Activated naive CD8-positive, alpha-beta T cell (primary cell): Measurements from ENCODE around the gene COL21A1.

Source experiments
- H3K27ac Mint-ChIP-seq: one replicate; pipeline ENCODE4 v1.8.0; 2021; ENCODE audit warnings: mixed read lengths
- H3K27me3 Mint-ChIP-seq: one replicate; pipeline ENCODE4 v1.8.0; 2021; ENCODE audit warnings: mixed read lengths
- H3K36me3 Mint-ChIP-seq: one replicate; pipeline ENCODE4 v1.8.0; 2021; ENCODE audit warnings: mixed read lengths
- H3K4me1 Mint-ChIP-seq: one replicate; pipeline ENCODE4 v1.8.0; 2021; ENCODE audit warnings: low read depth, mixed read lengths
- H3K4me3 Mint-ChIP-seq: one replicate; pipeline ENCODE4 v1.8.0; 2021; ENCODE audit warnings: mild to moderate bottlenecking, mixed read lengths
- H3K9me3 Mint-ChIP-seq: one replicate; pipeline ENCODE4 v1.8.0; 2021; ENCODE audit warnings: low read depth, mixed read lengths

Gene COL21A1

DNA sequence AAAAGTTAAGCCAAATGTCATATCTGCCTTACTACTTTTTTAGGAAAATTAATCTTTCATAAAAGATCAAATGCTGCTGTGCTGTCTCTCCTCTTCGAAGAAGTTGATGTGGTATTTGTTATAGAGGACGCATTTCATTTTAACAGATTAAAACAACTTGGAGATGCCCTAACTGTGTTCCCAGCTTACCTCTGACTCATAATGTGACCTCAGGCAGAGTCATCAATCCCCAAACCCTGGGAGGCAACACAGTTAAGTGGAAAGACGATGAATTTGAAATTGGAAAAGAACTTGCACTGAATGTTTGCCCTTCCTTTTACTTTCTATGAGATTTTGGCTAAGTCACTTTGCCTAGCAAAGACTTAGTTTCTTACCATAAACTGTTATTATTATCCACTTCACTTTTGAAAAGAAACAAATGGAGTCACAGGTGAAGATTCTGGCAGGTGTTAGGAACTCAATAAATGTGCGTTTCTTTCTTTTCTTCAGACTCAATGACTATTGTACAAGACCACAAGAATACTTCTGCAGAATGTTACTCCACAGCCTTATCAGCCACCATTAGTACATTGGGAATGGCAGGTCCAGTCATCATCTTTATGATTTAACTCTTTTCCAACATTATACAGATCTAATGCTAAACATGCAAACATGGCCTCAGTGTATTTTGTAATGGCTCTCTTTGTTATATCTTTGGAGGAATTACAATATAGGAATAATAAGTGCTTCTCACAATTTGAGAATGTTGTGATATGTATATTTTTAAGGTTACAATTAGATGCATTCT lies 102.6 kb downstream of the COL21A1 start:
- Mint-ChIP-seq H3K36me3 (no peaks in the 10 kb centered on the region), H3K27me3 (no peaks in the 10 kb centered on the region), H3K9me3 (peaks cover 18% of the 10 kb centered on the region), H3K4me1 (no peaks in the 10 kb centered on the region), H3K4me3 (no peak overlapping the region), H3K27ac (no peak overlapping the region)

DNA sequence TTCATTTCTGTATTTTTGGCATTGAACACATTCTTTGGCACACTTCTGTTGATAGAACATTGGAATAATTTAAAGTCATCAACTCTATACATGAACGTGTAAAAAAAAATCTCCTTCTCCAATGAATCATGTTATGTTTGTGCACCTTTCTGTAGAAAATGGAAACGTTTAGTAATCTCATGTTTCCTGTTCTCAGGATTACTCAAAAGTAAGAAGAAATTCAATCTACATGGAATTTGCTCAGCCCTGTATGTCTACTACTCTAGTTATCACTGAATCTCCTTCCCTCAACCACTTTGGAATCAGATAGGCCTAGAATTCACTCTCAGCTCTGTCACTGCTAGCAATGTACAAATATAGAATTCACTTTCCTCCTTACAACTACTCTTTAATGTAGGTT lies 103.6 kb downstream of the COL21A1 start:
- H3K4me1 Mint-ChIP-seq = no peaks in the 10 kb centered on the region
- H3K36me3 Mint-ChIP-seq = no peaks in the 10 kb centered on the region

DNA sequence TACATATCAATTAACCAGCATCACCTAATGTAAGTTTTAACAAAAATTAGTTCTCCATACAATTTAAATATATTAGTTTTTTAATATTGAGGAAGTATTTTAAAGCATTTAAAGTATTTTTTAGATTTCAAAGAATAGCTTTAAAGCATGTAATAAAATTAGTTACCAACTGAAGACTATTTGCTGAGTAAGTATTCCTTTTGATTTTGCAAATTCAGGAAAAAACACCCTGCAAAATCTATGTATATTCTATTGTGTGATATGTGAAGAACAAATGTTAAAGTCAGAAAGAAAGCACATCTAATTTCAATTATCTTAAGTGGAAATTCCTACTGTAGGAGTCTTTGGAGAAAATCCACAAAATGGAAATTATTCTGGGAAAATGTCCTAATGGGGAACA lies 107.3 kb downstream of the COL21A1 start:
- Mint-ChIP-seq H3K4me3 (no peak overlapping the region), H3K4me1 (no peaks in the 10 kb centered on the region), H3K36me3 (no peaks in the 10 kb centered on the region), H3K27me3 (no peaks in the 10 kb centered on the region), H3K27ac (no peak overlapping the region), H3K9me3 (peaks cover 25% of the 10 kb centered on the region)

More for the DNA sequence above, 103.6 kb downstream of the COL21A1 start:
- Mint-ChIP-seq H3K4me3 (no peak overlapping the region), H3K27ac (no peak overlapping the region), H3K9me3 (peaks cover 15% of the 10 kb centered on the region), H3K27me3 (no peaks in the 10 kb centered on the region)

DNA sequence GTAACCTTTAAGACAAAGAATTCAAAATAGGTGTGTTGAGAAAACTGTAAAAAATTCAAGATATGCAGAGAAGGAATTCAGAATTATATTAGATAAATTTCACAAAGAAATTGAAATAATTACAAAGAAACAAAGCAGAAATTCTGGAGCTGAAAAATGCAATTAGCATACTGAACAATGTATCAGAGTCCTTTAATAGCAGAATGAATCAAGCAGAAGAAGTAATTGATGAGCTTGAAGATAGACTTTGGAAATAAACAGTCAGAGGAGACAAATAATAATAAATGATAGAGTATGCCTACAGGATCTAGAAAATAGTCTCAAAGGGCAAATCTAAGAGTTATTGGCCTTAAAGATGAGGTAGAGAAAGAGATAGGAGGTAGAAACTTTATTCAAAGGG lies 131.7 kb downstream of the COL21A1 start:
- H3K4me3 Mint-ChIP-seq = no peak overlapping the region
- no peaks in the 10 kb centered on the region for H3K36me3 Mint-ChIP-seq
- H3K27me3 Mint-ChIP-seq = no peaks in the 10 kb centered on the region
- peaks cover 22% of the 10 kb centered on the region for H3K9me3 Mint-ChIP-seq
- no peaks in the 10 kb centered on the region for H3K4me1 Mint-ChIP-seq
- H3K27ac Mint-ChIP-seq = no peak overlapping the region

DNA sequence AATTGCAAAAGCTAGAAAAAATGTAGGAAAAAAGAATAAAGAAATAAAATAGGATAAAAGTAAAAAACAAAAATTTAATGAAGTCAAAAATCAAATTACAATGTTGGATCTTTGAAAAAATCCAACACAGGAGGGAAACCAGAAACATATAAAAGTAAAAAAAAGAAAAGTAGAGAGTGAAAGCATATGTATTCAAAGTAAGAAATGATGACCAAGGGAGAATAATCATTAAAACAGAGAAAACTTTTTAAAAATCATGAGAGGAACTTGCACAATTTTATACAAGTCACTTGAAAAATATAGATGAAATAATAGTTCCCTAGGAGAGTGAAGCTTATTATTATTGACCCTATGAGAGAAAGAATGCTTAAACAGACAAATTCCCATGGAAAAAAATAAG lies 138.2 kb downstream of the COL21A1 start:
- Mint-ChIP-seq H3K27me3 (no peaks in the 10 kb centered on the region), H3K4me3 (no peak overlapping the region), H3K36me3 (no peaks in the 10 kb centered on the region), H3K4me1 (no peaks in the 10 kb centered on the region), H3K9me3 (peaks cover 13% of the 10 kb centered on the region), H3K27ac (no peak overlapping the region)

DNA sequence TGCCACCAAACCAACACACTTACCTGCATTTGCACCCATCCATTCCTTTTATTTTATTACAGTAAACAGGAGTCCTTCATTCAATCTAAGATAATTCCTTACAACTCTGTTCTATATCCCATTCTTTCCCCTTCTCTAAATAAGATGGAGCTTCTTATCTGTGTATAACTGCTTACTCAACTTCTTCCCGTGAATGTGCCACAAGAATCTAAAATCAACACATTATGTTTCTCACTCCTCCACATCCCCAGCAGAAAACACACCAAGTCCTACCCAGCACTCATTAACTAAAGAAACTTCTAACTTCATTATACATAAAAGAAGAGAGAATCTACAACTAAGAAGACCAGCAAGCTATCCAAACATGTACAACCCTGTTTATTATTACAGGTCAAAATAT lies 141.1 kb downstream of the COL21A1 start:
- no peaks in the 10 kb centered on the region for H3K4me1 Mint-ChIP-seq
- H3K27ac Mint-ChIP-seq = no peak overlapping the region
- H3K9me3 Mint-ChIP-seq = peaks cover 13% of the 10 kb centered on the region
- no peaks in the 10 kb centered on the region for H3K36me3 Mint-ChIP-seq
- no peak overlapping the region for H3K4me3 Mint-ChIP-seq
- no peaks in the 10 kb centered on the region for H3K27me3 Mint-ChIP-seq

DNA sequence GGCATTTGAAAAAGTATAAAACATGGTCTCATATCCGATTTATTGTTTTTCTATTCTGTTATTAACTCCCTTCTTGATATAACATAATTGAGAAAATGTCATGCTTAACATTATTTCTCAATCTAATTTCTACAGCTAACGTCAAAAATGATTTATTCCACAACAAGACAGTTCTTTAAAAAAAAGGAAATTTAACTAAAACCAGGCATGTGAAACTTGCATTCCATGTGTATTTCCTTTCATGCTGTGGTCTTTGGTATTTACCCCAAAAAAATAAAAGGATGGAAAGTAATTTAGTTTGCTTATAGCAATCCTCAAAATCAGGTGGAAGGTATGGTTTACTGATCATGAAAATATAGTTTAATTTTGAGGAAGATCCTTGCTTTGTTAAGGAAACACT lies 142.8 kb downstream of the COL21A1 start:
- H3K4me3 Mint-ChIP-seq = no peak overlapping the region
- peaks cover 10% of the 10 kb centered on the region for H3K9me3 Mint-ChIP-seq

DNA sequence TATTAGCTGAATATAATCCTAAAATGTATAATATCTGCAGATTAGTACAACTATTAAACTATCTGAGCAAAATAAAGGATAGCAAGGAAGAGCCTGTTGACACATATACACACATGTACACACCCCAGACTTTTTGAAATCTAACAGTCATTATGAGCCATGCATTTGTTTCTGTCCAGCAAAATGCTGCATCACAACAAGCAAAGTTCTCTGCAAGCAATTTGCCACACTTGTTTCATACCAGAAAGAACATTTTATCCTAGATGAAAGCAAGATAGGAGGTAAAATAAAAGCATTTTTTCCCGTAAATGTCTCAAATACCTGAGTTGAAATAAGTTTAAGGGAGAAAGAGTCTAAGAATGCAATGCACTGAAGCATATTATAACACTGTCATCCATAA lies 145.2 kb downstream of the COL21A1 start:
- no peak overlapping the region for H3K27ac Mint-ChIP-seq
- H3K4me3 Mint-ChIP-seq = no peak overlapping the region
- no peaks in the 10 kb centered on the region for H3K4me1 Mint-ChIP-seq
- H3K9me3 Mint-ChIP-seq = peaks cover 4% of the 10 kb centered on the region
- no peaks in the 10 kb centered on the region for H3K36me3 Mint-ChIP-seq
- no peaks in the 10 kb centered on the region for H3K27me3 Mint-ChIP-seq

More for the DNA sequence above, 142.8 kb downstream of the COL21A1 start:
- no peak overlapping the region for H3K27ac Mint-ChIP-seq
- no peaks in the 10 kb centered on the region for H3K27me3 Mint-ChIP-seq
- H3K36me3 Mint-ChIP-seq = no peaks in the 10 kb centered on the region
- H3K4me1 Mint-ChIP-seq = no peaks in the 10 kb centered on the region

DNA sequence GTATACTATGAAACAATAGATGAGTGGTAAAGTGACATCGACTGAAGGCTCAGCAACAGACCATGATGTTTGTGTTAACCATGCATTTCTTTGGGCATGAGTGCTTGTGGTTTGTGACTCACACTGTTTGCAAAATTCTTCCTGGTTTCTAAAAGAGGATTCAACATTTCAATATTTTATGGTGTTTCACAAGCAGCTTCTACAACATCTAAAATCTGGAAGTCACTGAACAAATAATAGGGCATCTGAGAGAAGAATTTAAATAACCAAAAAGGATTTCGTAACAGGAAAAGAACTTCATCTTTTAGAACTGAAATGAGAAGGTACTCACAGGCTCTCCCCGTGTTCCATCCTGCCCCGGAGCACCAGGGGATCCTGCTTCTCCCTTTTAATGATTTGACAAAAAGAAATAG lies 146.2 kb downstream of the COL21A1 start:
- Mint-ChIP-seq H3K27ac (no peak overlapping the region), H3K9me3 (peaks cover 4% of the 10 kb centered on the region), H3K4me3 (no peak overlapping the region), H3K27me3 (no peaks in the 10 kb centered on the region), H3K36me3 (no peaks in the 10 kb centered on the region), H3K4me1 (no peaks in the 10 kb centered on the region)

DNA sequence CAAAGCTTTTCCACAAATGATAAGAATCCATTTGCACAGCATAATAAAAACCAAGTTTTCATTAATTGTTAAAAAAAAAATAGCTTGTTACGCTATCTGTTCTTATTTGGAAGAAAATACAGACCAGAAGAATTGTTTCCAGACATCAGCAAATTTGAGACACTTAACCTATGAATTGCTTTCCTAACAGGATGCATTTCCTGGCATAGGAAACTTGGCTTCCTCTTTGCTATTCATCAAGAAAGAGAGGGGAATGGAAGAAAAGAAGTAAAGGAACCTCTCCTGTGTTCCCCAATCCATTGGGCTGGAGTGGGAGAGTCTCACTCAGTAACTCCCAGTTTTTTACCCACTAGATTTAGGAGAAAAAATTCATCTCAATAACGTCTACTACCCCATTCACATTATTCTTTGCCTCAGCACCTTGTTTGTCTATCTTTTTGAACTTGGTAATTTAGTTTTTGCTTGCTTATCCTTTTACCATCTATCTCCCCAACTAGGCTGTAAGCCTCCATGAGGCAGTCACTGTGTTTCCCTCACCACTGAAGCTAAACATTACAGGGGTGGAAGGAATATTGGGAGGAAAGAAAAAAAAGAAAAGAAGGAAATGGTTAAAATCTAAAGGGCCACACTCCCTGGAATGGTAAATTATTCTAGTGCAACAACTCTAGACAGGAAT lies 150.3 kb downstream of the COL21A1 start:
- peaks cover 4% of the 10 kb centered on the region for H3K9me3 Mint-ChIP-seq
- H3K27me3 Mint-ChIP-seq = no peaks in the 10 kb centered on the region
- H3K4me3 Mint-ChIP-seq = no peak overlapping the region
- H3K36me3 Mint-ChIP-seq = no peaks in the 10 kb centered on the region
- no peaks in the 10 kb centered on the region for H3K4me1 Mint-ChIP-seq
- no peak overlapping the region for H3K27ac Mint-ChIP-seq

DNA sequence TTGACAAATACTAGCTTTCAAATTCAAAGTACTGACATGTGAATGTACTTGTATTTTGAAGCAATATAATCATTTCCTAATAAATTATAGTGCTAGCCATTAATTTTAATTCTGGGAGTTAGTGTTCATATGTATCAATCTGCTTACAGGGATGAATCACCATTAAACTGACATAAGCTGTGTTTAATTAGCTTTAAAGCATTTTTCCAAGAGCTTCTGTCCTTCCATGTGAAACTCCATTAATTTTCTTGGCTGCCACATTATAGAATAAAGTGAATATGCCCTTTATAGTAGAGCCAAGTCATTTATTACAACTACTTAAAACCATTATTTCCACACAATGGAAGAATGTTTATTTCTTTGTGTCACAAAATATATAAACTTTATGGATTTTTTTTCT lies 150.8 kb downstream of the COL21A1 start:
- no peaks in the 10 kb centered on the region for H3K27me3 Mint-ChIP-seq
- no peaks in the 10 kb centered on the region for H3K36me3 Mint-ChIP-seq
- H3K9me3 Mint-ChIP-seq = peaks cover 4% of the 10 kb centered on the region
- H3K4me3 Mint-ChIP-seq = no peak overlapping the region
- H3K4me1 Mint-ChIP-seq = no peaks in the 10 kb centered on the region
- no peak overlapping the region for H3K27ac Mint-ChIP-seq

DNA sequence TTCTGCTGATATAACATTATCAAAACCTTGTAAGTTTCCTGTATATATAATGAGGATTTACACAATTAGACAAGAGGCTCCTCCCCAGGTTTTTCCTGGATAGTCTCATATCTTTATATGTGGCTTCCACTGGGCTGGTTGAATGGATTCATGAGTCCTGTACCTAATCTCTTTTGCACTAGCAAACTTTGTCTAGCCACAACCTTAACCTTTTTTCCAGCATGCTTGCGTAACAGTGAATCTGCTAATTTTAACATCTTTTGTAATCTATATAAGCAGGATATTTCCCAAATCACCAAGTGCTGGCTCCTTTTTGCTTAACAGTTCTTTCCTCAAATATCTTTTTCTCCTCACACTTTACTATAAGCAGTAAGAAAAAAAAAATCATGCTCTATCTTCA lies 153.6 kb downstream of the COL21A1 start:
- no peak overlapping the region for H3K4me3 Mint-ChIP-seq
- no peaks in the 10 kb centered on the region for H3K36me3 Mint-ChIP-seq

DNA sequence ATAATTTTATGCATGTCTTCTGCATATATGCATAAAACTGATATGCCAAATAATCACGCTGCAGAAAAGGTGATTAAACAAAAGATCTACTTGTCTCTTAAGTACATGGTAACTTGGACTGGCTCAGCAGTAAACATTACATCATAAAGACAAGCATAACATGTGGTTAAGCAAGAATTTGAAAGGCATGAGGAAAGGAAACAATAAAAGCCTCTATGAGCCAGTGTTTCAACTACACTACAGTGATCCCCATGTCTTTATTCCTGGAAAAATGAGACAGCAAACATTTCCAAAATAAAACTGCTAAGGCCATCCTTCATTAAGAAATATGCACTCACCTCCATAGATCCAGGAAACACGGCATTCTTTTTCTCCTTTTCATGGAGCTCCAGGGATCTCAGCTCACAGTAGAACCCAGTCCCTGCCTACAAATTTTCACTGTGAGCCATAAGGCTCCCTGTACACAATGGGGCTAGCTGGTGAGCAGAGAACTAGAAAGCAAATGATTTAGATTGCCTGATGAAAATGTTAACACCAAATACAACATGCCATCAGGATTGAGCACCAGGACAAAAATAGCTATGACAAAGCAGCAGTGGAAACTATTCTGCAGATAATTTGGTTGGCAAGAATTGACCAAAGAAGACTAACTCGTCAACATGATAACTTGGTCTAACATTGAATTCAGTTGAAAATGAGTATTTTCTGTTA lies 156.1 kb downstream of the COL21A1 start:
- Mint-ChIP-seq H3K36me3 (no peaks in the 10 kb centered on the region), H3K4me1 (no peaks in the 10 kb centered on the region), H3K27ac (no peak overlapping the region), H3K9me3 (no peaks in the 10 kb centered on the region), H3K4me3 (no peak overlapping the region), H3K27me3 (no peaks in the 10 kb centered on the region)

More for the DNA sequence above, 153.6 kb downstream of the COL21A1 start:
- Mint-ChIP-seq H3K27ac (no peak overlapping the region), H3K27me3 (no peaks in the 10 kb centered on the region), H3K4me1 (no peaks in the 10 kb centered on the region), H3K9me3 (no peaks in the 10 kb centered on the region)

DNA sequence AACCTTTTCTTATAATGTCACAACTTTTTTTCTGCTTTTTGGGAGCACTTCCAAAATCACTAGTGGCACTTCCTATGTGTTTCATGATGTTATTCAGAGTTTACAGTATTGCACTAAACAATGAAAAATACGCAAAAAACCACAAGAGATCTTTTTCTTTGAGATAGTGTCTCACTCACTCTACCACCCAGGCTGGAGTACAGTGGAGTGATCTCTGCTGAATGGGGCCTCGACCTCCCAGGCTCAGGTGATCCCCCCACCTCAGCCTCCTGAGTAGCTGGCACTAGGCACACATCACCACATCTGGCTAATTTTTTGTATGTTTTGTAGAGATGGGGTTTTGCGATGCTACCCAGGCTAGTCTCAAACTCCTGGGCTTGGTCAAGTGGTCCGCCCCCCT lies 158.7 kb downstream of the COL21A1 start:
- H3K27me3 Mint-ChIP-seq = no peaks in the 10 kb centered on the region
- H3K4me1 Mint-ChIP-seq = no peaks in the 10 kb centered on the region
- no peak overlapping the region for H3K27ac Mint-ChIP-seq
- H3K4me3 Mint-ChIP-seq = no peak overlapping the region
- no peaks in the 10 kb centered on the region for H3K36me3 Mint-ChIP-seq
- H3K9me3 Mint-ChIP-seq = peaks cover 3% of the 10 kb centered on the region

DNA sequence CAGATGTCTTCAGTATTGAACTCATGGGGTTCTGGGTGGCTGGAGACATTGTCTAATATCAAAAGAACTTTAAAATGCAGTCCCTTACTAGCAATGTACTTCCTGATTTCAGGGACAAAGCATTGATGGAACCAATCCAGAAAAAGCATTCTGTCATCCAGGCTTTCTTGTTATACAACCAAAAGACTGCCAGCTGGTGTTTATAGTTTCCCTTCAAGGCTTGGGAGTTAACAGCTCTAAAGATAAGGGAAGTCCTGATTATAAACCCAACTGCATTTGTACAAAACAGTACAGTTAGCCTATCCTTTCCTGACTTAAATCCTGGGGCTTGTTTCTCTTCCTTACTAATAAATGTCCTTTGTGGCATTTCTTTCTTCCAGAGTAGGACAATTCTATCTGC lies 160.0 kb downstream of the COL21A1 start:
- Mint-ChIP-seq H3K27me3 (no peaks in the 10 kb centered on the region), H3K36me3 (no peaks in the 10 kb centered on the region), H3K4me1 (no peaks in the 10 kb centered on the region), H3K27ac (no peak overlapping the region), H3K9me3 (peaks cover 3% of the 10 kb centered on the region), H3K4me3 (no peak overlapping the region)
